ENCODE measurements around the gene PTTG1. TPM values are rescaled to one million over a fixed set of nuclear protein-coding genes. Genes with fewer than 3 reads are reported as not detected.

Gene PTTG1
- total RNA-seq, 6 experiments from 2014 or later = 83.4 to 213 (median 194) TPM

GRCh38 chr5:160474084-160474483, 52.4 kb downstream of the PTTG1 start:
- Mint-ChIP-seq H3K4me1 (ENCODE audit: low read depth) (peaks cover 61% of the 10 kb centered on the region), H3K4me3 (no peak overlapping the region), H3K27ac (no peak overlapping the region), H3K27me3 (ENCODE audit: insufficient read depth) (peaks cover 10% of the 10 kb centered on the region; the same call in 1 of the 2 replicates), H3K9me3 (no peaks in the 10 kb centered on the region), H3K36me3 (ENCODE audit: low read depth) (peaks cover 4% of the 10 kb centered on the region)
- DNase-seq = no peak
- TF ChIP-seq CTCF (IDR thresholded peaks at IDR 0.05) = no peak

GRCh38 chr5:160475864-160476438, 54.3 kb downstream of the PTTG1 start:
- TF ChIP-seq CTCF (IDR thresholded peaks at IDR 0.05) = no peak
- DNase-seq = no peak
- Mint-ChIP-seq H3K9me3 (no peaks in the 10 kb centered on the region), H3K4me3 (no peak overlapping the region), H3K36me3 (ENCODE audit: low read depth) (peaks cover 4% of the 10 kb centered on the region), H3K27me3 (ENCODE audit: insufficient read depth) (peaks cover 10% of the 10 kb centered on the region; the same call in 1 of the 2 replicates), H3K4me1 (ENCODE audit: low read depth) (peaks cover 61% of the 10 kb centered on the region), H3K27ac (no peak overlapping the region)

GRCh38 chr5:160477266-160477970, 55.8 kb downstream of the PTTG1 start:
- Mint-ChIP-seq H3K27ac (peak overlapping the region; percentile 39), H3K27me3 (ENCODE audit: insufficient read depth) (peaks cover 4% of the 10 kb centered on the region; the same call in 1 of the 2 replicates), H3K4me1 (ENCODE audit: low read depth) (peaks cover 49% of the 10 kb centered on the region), H3K4me3 (no peak overlapping the region), H3K36me3 (ENCODE audit: low read depth) (peaks cover 4% of the 10 kb centered on the region), H3K9me3 (no peaks in the 10 kb centered on the region)
- TF ChIP-seq CTCF (IDR thresholded peaks at IDR 0.05) = no peak
- DNase-seq = no peak

GRCh38 chr5:160478163-160478562, 56.5 kb downstream of the PTTG1 start:
- Mint-ChIP-seq H3K9me3 (no peaks in the 10 kb centered on the region), H3K4me1 (ENCODE audit: low read depth) (peaks cover 49% of the 10 kb centered on the region), H3K4me3 (no peak overlapping the region), H3K27ac (no peak overlapping the region), H3K27me3 (ENCODE audit: insufficient read depth) (peaks cover 3% of the 10 kb centered on the region; the same call in 1 of the 2 replicates), H3K36me3 (ENCODE audit: low read depth) (peaks cover 4% of the 10 kb centered on the region)
- no peak for DNase-seq
- TF ChIP-seq CTCF (IDR thresholded peaks at IDR 0.05) = no peak

Small RNAs within 50 kb of the gene (microRNA-seq; reads per million reads assigned to microRNA genes)
- gene MIR3142 = not detected

Other genes starting within 250 kb of the PTTG1 start
- not detected for gene FABP6, start 192.3 kb upstream of the PTTG1 start, total RNA-seq (2021; fragmentation: NEBNext Ultra II Directional; extraction: Animal tissue kit (Norgen Biotek cat#: 25700))
- not detected for gene CCNJL, start 109.3 kb upstream of the PTTG1 start, total RNA-seq (2021; fragmentation: NEBNext Ultra II Directional; extraction: Animal tissue kit (Norgen Biotek cat#: 25700))
- 1 to 10 TPM in 5 of 6 experiments, under 1 TPM in 1; 0.76 to 2.9 (median 2.6) TPM for gene C1QTNF2, start 51.2 kb upstream of the PTTG1 start, total RNA-seq (2021; fragmentation: NEBNext Ultra II Directional; extraction: Animal tissue kit (Norgen Biotek cat#: 25700))
- 1 to 10 TPM; 1.9 to 3.0 (median 2.6) TPM for gene FAM200C, start 21.8 kb upstream of the PTTG1 start, total RNA-seq (2021; fragmentation: NEBNext Ultra II Directional; extraction: Animal tissue kit (Norgen Biotek cat#: 25700))
- gene SLU7, start 2.8 kb upstream of the PTTG1 start, total RNA-seq (2021; fragmentation: NEBNext Ultra II Directional; extraction: Animal tissue kit (Norgen Biotek cat#: 25700)) = 10 to 100 TPM; 32.1 to 47.3 (median 42.1) TPM